ELR (cell line): ENCODE data around the gene AGO3.

Experiments used
- DNase-seq: peaks from one replicate; pipeline ENCODE4 v3.0.0-alpha.2; 2015; ENCODE audit warnings: low read depth

The AGO3 gene

DNA sequence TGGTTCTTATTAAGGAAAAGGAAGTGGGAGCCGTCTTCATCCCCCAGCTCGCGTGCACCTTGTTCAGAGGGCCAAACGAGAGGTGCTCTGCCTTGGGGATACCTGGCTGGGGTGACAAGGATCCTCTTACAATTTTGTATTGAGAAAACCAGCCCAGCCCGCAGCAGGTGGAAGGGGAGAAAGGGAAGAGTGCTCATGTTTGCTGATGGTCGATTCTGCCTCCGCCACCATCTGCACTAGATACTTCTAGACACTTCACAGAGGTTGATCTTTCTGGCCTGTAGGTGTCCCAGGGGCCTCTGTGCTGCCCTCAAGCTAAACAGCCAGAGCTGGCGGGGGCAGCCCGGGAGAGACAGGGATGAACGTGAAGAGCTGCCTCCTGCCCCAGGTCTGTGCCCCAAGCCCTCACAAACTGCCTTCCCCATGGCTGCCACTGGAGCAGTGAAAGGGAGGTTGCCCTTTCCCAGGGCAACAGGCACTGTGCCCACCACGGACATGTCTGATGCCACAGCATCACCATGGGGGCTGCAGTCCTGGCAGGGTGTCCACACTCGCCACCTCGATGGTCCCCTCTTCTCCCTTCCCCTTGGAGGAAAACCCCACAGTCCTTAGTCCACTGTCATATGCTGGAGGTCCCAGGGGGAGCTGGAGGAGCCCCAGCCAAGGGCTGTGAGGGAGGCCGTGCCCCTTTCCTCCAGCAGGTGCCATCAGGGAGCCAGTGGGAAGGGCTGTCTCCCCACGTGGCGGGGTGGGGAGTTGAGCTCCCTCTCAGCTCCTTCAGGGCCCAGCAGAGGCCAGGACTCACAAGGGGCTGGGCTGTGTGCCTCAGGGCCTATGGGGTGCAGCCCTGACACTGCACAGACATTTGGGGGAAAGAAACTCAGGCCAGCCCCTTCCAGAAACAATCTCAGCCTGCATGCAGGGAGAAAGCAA is 165.9 kb downstream of the AGO3 start:
- peak; percentile 67 for DNase-seq

DNA sequence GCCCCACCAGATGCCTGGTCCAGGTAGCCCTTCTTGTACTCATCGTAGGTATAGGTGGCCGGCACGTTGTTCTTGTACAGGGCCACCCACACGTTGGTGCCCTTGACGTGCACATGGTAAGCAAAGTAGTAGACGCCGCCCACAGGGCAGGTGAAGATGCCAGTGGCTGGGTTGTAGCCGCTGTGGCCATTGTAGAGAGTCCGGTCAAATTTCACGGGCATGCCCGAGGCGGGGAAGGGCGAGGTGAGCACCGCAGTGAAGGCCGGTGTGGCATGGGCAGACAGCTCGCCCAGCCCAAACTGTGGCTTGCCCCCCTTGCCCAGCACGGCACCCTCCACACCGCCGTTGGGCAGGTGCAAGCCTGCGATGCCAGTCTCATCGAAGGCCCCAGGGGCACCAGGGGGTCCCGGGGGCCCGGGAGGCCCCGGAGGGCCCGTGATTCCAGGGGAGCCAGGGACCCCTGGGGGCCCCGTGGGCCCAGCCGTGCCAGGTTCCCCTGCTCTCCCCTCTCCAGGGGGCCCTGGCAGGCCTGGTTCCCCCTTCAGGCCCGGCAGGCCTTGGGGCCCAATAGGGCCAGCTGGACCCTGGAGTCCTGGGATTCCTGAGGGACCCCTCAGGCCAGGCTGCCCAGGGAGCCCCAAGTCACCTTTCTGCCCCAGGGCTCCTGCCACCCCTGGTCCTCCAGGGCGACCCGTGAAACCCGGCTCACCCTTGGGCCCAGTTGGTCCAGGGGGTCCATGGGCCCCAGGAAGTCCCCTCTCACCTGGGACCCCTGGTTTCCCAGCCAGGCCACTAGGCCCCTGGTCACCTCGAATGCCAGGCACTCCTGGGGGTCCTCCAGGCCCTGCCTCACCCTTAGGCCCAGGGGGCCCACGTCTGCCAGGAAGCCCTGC is 167.0 kb downstream of the AGO3 start:
- DNase-seq = no peak

- DNase-seq = no peak
Measured at GRCh38 chr1:36098650-36099365, 167.9 kb downstream of the AGO3 start.

- DNase-seq = peak; percentile 82
Measured at GRCh38 chr1:36099681-36100341, 168.9 kb downstream of the AGO3 start.

GRCh38 chr1:36100376-36100775 is 169.5 kb downstream of the AGO3 start:
- no peak for DNase-seq

- no peak for DNase-seq
Measured at GRCh38 chr1:36101546-36101945, 170.6 kb downstream of the AGO3 start.

GRCh38 chr1:36106269-36106668 is 175.4 kb downstream of the AGO3 start:
- DNase-seq = no peak

DNA sequence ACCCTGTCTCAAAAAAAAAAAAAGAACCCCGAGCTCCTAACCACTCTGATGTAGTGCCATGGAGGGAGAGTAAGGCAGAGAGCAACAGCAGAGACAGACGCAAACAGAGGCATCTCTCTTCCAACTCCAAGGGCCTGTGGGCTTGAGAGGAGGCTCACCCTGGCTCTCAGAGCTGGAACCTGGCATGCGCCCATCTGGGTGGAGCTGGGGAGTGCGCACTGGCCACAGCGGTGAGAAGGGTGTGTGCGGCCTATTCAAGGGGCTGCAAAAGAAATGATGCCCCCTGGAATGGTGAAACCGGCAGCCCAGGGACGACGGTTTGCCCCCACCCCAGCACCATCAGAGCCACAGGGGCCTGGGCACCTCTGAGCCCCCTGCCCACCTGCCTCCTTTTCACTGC is 176.5 kb downstream of the AGO3 start:
- no peak for DNase-seq

DNA sequence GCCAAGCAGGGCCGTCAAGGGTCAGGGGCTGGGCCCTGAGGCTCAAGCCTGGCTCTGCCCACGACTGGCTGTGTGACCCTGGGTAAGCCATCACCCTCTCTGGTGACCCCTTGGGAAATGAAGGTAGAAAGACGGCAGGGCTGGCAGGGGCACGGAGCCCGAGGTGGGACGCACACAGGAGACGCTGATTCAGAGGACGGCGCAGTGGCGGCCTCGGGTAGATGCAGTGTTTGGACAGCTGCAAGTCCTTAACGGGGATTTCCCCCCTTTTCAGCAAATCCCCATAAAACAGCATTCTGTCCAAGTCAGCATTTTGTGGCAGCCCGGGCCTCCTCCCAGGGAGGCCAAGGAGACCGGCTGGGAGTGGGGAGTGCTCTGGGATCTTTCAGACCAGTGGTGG is 177.4 kb downstream of the AGO3 start:
- peak; percentile 83 for DNase-seq

- DNase-seq = peak; percentile 92
Measured at GRCh38 chr1:36109041-36109679, 178.3 kb downstream of the AGO3 start.

- no peak for DNase-seq
Measured at GRCh38 chr1:36111151-36111550, 180.2 kb downstream of the AGO3 start.

- DNase-seq = no peak
Measured at GRCh38 chr1:36112823-36113222, 181.9 kb downstream of the AGO3 start.

DNA sequence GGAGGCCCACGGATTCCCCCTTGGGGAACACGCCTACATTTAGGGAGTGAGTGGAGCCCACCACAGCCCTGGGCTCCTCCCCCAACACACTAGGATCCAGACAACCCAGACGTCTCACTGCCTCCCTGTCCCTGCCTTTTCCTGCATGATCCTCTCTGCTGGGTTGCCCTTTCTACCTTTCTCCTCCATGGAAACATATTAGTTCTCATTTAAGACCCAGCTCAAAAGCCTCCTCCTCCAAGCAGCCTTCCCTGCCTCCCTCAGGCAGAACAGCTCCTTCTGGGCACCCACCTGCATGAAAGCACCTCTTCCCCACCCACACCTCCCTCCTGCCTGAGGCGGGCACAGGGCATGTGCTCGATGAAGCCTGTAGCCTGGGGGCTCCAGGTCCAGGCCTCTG is 183.5 kb downstream of the AGO3 start:
- no peak for DNase-seq

DNA sequence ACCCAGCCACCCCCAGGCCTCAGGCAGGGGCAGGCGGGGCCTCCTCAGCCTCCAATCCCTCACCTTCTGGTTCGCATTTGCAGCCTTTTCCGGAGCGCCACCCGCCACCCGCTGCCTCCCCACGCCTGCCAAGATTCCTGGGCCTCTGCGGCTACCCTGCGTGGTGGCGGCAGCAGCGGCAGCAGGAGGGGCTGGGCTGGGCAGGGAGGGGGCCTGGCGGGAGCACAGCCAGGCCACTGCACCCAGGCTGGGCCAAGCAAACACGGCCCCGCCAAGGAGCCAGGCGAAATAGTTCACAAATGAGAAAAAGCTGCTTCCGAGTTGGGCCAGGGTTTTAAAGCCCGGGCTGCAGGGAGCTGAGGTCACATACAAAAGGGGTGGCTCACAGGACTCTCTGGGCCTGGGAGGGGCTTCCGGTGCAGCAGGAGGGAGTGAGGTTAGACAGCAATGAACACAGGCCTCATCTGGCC is 184.3 kb downstream of the AGO3 start:
- DNase-seq = peak; percentile 80

- DNase-seq = peak; percentile 37
Measured at GRCh38 chr1:36115931-36116330, 185.0 kb downstream of the AGO3 start.

DNA sequence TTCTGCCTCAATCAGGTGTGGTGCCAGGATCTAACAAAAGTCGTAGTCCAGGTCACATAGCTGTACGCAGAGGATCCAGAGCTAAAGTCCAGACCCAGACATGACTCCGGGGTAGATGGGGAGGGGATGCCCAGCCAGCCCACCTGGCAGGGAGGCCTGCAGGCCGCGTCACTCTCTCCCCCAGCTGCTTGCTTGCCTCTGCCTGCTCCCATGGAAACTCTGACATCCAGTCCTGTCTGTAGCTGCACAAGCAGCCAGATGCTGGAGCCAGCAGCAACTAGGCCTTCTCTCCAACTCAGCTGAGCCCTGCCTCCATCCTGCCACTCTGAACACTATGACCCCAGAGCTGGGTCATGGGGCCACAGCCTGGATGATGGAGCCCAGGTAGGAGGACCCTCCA is 186.0 kb downstream of the AGO3 start:
- DNase-seq = no peak

DNA sequence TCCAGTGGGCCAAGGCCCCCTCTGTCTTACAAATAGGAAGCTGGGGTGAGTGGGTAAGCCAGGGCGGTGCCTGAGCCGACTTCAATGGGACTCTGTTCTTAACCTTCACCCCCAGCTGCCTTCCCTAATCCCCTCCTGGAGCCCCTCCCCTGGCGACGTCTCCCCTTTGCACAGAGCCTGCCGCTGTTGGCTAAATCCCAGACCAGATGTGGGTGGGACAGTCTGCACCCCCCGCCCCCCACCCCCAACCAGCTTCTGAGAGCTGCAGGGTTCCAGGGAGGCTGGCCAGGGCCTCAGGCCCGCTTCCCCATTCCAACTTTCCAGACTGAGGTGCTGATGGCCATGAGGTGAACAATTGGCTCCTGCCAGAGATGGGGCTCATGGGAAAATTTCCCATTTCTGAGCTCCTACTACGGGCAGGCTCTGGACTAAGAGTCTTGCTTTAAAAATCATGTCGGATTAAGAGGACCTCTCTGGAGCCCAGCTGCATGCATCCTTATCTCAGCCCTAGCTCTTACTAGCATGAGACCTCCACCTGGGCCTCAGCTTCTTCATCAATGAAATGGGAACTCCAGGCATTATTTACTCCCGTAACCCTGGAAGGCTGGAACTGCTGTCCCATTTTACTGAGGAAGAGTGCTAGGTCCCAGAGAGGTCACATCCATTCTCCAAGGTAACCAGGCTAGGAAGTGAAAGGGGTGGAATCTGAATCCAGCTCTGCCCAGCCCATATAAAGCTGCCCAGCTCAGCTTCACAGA is 187.7 kb downstream of the AGO3 start:
- DNase-seq = no peak

DNA sequence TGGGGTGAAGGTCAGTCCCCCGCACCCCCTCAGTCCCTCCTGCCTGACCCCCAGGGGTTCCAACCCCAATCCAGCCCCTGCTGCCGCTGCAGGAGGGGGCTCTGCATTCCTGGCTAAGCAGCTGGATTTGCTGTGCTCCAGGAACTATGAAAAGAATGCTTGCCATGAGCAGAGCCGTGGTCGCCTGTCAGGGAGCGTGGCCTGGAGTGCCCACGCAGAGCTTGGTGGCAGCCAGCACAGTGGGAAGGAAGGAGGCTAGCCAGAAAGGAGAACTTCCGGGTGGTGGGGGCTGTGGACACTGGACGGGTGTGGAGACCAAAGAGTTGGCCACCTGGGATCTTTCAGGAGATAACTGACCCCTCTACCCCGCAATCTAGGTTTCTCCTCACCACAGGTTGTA is 188.6 kb downstream of the AGO3 start:
- no peak for DNase-seq
